ENCODE results near the gene CCT3.
A peak's percentile ranks its signal among the peaks of the same experiment; 100 is the strongest.
"Not testable (repeated sequence)": the region's sequence is repeated elsewhere in the genome, so short reads cannot be mapped to it uniquely, and the experiment has no call there.

CCT3 gene

DNA sequence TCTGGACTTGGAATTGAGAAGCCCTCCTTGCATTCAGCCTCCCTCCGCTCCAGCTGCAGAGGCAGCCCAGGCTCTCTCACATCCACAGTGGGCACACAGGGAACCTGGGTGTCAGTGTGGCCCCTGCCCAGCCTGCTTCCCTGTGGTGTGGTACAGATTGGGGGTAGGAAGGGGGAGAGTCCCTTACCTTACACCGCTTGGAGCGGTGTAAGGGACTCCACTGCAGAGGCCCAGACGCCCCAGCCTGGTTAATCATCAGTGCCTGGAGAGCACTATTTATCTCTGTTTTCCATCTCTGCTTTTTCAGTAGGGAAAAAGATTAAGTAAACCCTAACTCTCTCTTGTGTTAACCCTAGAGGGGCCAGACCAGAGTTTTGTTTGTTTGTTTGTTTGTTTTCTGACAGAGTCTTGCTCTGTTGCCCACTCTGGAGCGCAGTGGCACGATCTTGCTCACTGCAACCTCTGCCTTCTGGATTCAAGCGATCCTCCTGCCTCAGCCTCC is 30.1 kb upstream of the CCT3 start:
- no peak for DNase-seq

DNA sequence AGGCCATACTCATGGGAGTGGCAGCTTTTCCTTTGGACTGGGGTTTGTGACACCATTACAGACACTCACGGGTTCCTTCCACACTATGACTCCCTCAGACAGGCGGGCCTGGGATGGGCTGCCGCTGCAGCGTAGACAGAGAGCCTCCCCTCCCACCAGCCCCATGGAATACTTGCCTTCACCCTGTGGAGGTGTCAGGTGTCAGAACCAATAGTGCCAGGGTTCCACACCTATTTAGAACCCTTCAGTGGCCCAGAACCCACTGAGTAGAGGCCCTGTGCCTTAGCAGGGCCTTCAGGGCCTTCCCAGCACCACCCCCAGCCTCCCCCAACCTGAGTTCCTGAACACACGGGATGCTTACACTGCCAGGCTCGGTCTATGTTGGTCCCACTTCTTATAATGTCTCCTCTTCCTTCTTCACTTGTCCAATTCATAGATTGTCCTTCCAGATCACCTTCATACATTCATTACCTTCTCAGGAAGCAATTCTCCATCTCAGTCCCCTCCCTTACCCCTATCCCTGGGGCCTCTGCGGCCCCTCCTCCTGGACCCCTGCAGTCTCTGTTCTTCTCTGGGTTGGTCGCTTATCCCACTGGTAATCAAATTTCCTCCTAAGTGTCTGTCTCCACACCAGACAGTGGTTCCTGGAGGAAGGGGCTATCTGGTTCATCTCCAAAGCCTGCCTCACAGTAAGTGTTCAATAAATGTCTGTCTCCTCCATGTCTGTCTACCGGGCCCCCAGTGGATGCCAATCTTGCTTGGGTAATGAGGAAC is 29.5 kb upstream of the CCT3 start:
- DNase-seq = no peak

DNA sequence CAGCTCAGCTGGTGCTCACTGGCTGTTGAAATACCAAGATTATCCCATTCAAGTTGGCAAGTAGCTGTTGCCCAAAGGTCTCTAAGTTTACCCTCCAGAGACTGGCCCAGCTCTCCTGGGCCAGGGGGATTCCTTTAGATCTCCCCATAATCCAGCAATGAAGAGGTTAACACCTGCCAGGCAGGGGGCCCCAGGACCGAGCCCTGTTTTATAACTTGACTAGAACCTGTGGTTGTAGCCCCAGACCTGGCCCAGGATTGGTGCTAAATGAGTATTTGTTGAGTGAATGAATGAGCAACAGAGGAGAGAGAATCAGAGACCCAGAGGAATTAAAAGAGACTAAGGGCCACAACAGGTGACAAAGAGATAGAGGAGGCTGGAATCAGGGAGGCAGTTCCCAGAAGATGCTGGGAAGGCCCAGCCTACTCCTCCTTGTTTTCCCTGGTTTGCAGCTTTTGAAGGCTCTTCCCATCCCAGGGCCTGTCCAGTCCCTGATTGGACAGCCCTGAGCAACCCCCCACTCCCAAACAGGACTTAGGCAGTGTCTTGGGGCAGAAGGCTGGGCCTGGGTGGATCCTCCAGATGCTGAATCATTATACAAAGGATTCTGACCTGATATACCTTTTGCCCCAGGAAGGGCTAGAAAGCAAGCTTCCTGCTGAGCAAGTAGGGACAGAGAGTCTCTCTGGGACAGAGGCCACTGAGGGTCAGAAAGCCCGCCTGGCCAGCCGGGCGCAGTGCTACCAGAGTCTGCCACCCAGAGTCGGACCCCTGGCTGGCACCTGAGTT is 28.5 kb upstream of the CCT3 start:
- DNase-seq = no peak

DNA sequence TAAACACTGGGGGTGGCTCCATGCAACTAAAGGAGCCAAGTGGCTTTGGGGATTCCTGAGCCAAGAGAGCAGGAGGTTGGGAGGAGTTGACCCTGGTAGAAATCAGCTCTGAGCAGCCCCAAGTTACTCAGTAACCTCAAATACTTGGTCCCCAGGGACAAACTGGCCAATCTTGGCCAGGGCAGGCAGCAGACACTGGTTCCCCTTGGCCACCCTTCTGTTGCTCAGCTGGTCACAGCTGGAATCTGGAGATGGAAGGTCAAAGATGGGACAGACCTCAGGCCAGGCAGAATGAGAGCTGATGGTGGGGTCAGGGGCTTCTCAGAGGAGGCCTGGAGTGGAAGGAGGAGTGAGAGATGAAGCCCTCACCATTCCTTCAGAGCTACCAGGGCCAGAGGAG is 27.7 kb upstream of the CCT3 start:
- DNase-seq = no peak

DNA sequence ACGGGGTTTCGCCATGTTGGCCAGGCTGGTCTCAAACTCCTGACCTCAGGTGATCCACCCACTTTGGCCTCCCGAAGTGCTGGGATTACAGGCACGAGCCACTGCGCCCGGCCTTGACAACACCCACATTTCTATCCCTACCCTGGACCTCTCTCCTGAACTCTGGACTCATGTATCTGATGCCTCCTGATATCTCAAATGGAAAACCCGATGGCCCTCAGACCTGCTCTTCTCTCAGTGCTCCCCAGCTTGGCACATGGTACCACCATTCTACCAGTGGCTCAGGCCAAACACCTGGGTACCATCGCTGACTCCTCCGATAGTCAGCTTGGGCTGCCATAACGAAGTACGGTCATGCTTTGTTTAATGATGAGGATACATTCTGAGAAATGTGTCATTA is 22.4 kb upstream of the CCT3 start:
- DNase-seq = no peak

DNA sequence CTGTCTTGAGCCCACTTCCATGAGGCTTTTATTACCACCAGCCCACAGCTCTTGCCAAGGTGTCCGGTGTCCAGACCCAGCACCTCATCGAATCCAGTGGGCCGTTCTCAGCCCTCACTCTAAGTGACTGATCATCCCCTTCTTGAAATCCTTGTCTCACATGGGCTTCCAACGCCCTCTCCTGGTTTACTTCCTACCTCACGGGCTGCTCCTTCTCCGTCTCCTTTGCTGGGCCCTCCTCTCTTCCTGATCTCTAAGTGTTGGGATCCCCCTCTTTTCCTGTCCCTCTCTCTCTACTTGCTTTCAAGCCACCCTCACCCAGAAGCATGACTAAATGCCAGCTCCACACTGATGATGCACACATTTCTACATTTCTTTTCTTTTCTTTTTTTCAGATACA is 21.9 kb upstream of the CCT3 start:
- DNase-seq = no peak

DNA sequence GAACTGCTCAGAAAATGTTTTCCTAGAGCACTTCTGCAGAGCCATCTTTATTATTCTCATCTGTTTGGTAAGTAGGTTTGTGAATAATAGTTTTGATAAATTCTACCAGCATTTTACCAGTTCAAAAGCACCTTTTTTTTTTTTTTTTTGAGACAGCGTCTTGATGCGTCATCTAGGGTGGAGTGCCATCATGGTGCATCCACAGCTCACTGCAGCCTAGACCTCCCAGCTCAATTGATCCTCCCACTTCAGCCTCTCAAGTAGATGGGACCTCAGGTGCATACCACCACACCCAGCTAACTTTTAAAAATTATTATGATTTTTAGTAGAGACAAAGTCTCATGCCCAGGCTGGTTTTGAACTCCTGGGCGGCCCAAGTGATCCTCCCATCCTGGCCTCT is 21.2 kb upstream of the CCT3 start:
- no peak for DNase-seq

DNA sequence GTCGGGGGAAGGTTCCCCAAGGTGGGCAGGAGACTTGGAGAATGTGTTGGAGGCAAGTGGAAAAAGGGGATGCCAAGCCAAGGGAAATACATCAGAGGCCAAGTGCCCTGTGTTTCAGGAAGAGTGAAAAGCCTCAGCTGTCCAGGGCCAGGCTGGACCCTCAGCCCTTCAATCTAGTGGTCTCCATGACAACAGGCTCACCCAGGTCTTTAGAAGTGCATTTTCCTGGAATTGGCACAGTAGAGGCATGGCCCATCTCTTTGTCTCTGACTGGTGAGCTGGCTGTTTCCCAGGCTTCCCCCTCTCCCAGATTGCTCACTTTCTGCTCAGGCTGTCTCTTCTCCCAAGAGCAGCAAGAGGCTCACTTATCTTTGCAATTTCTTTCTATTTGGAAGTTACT is 20.5 kb upstream of the CCT3 start:
- no peak for DNase-seq

DNA sequence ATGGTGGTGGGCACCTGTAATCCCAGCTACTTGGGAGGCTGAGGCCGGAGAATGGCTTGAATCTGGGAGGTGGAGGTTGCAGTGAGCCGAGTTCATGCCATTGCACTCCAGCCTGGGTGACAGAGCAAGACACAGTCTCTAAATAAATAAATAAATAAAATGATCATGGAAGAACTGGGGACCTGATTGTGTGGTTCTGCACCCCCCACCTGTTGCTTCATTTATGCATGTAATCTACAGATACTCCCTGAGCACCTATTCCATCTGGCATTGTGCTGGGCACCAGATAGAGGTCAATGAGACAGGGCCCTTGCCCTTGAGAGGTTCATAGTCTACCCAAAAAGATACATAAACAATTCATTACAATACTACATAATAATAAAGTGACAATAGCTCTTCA is 19.9 kb upstream of the CCT3 start:
- no peak for DNase-seq

DNA sequence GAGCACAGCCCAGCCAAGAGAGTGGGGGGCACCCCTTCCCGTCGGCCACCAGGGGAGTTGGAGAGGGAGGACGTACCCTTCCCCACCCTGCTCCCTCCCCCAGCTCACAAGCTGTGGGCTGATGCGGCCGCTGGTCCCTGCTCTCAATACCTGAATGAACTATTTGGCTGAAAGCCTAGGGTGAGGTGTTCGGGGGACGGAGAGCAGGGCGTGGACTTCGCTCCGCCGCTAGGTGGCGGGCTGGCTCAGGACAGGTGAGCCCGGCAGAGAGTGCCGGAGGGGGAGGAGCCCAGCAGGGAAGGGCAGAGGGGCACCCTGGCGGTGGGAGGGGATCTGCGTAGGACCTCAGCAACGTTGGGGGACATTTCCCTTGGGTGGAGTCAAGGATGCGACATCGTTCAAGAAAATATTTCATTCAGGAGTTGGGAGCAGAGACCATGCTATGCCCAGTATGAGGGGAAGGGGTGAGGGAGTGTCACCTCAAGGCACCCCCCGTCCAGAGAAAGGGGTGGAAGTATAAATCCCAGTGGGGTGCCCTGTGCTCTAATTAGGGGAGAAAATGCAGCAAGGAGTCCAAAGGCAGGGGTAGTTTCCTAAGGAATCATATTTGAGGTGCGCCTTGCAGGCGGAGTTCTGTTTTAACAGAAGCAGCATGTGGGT is 18.9 kb upstream of the CCT3 start:
- DNase-seq = peak; percentile 61

DNA sequence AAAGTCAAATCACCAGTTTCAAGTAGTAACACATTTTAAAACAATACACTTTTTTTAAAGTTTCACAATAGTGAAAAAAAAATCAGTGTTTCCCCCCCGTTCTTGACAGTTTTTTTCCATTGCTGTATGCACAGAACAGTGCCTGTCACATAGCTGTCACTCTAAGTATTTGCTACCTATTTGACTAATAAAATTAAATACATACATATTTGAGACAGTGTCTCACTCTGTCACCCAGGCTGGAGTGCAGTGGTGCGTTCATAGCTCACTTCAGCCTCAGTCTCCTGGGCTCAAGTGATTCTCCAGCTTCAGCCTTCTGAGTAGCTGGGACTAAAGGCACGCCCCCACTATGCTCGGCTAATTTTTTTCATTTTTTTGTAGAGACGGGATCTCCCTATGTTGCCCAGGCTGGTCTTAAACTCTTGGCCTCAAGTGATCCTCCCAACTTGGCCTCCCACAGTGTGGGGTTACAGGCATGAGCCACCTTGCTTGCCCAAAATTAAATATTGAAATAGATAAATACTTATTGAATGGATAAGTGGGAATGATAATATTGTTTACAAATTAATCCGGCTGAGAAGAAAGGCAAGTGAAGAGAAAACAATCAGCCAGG is 18.3 kb upstream of the CCT3 start:
- no peak for DNase-seq

DNA sequence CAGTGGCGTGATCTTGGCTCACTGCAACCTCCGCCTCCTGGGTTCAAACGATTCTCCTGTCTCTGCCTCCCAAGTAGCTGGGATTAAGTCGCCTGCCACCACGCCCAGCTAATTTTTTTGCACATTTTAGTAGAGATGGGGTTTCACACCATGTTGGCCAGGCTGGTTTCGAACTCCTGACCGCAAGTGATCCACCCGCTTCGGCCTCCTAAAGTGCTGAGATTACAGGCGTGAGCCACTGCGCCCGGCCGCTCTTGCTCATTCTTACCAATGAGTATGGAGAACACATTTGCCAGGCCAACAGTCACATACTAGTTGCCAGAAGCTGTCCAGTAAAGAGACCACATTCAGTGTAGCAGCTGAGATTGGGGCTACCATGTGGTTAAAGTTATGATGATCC is 14.4 kb upstream of the CCT3 start:
- not testable (repeated sequence) for DNase-seq

DNA sequence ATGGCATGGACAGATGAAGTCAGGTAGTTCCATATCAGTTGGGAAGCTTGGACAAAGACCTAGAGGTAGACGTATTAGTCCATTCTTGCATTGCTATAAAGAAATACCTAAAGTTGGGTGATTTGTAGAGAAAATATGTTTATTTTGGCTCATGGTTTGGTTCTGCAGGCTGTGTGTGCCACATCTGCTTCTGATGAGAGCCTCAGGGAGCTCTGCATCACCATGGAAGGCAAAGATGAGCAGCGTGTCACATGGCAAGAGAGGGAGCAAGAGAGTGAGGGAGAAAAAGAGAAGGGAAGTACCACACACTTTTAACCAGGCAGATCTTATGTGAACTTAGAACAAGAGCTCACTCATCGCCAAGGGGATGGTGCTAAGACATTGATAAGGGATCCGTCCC is 9.2 kb upstream of the CCT3 start:
- no peak for DNase-seq

DNA sequence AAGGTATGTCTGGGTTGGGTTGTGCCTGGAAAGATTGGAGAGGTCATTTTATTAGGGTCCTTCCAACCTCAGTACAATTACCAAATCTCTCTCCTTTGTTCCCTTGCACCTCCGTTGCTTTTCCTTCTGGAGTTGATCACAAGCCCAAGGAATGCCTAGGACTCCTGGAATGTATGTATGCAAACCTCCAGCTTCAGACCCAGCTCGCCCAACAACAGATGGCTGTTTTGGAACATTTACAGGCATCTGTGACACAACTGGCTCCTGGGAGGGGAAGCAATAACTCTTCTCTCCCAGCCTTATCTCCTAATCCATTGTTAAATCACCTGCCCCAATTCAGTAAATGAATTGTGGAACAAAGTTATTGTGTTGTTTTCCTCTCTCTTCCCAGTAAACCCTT is 8.5 kb upstream of the CCT3 start:
- no peak for DNase-seq

DNA sequence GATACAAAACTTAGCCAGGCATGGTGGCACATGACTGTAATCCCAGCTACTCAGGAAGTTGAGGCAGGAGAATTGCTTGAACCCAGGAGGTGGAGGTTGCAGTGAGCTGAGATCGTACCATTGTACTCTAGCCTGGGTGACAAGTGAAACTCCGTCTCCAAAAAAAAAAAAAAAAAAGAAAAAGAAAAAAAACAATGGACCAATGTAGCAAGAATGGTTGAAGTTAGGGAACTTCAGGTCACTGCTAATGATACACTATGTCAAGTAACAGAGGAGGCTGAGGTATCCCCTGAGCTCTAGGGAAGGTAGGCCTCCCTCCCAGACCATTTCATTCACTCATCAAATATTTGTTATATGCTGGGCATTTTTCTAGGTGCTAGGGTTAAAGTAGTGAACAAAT is 7.9 kb upstream of the CCT3 start:
- not testable (repeated sequence) for DNase-seq

DNA sequence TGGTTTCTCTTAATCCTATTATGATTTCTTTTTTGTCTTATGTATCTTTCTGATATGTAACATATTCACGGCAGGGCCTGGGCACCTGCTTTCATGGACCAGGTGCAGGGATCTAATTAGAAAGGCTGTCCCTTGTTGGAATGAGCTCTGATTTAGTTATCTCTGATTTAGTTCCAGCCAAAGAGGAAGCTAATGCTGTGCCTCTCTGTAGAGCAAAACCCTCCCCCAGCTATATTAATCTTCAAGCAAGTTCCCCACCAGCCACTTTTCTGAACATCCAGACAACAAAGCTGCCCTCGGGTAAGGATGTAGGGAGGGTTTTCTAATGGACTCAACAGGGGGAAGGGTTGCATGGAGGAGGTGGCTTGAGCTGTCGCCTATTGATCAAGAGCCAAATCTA is 6.3 kb upstream of the CCT3 start:
- no peak for DNase-seq

DNA sequence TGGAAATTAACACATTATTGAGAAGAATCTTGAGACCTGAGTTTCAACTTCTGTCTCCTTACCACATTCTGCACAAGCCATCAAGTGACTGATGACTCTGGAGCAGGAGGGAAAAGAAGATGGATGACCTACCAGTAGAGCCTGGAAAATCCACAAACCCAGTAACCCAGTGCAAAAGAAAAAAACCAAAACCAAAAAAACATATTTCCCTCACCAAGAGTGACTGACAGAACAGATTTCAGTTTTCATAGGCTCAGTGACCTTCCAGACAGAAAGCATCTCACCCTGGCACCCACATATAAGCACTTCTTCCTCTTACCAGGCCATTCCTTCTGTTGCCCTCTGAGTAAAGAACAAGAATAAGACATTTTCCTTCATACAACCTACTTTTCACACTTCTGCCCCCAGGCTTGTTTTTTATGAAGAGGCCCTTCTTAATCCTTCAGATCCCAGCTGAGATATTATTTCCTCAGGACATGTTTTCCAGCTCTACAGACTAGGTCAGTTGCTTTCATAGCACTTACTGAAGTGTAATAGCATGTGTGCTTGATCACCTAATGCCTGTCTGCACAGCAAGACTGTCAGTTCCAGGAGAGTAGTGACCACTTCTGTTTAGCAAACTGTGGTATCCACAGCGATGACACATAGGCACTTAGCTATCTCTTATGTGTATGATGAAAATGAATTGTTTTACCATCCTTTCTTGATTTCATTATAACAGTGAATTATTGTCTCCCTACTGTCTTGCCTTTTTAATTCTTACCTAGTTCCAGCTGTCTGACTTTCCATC is 4.3 kb upstream of the CCT3 start:
- no peak for DNase-seq

DNA sequence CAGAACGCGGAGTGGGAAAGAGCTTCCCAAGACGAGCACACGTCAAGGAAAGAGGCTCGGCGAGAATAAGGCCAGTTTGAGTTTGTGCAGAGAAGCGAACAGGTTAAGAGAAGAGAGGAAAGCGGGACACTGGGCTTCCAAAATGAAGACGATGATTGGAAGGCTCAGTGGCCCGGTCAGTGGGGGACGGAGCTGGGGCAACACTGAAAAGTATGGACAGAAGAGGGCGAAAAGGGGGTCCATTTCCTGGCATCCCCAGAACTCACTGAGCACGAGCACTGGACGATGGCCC is 258 bp downstream of the CCT3 start:
- no peak for DNase-seq

DNA sequence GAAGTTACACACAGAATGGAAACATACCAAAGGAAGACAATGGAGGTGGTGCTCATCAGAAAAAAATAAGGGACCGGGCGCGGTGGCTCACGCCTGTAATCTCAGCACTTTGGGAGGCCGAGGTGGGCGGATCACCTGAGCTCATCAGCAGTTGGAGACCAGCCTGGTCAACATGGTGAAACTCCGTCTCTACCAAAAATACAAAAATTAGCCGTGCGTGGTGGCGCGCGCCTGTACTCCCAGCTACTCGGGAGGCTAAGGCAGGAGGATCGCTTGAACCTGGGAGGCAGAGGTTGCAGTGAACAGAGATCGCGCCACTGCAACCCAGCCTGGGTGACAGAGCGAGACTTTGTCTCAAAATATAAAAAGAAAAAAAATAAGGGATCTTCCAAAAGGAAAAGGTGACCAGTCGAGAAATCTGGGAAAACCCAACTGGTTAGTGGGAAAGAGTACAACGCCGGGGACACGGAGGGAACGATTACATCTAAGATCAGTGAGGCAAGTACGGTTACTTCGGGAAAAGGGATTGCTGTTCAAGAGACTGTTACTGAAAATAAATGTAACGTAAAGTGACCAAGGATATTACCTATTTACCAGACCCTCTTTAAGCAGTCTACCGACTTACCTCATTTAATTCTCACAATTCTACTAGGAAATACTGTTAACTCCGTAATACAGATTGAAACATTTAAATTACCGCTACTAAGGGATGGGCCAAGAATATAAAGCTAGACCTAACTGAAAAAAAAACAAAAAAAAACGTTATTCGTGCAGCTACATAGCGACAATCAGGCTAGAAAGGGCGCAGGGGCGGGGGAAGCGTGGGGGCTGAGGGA is 822 bp downstream of the CCT3 start:
- no peak for DNase-seq

DNA sequence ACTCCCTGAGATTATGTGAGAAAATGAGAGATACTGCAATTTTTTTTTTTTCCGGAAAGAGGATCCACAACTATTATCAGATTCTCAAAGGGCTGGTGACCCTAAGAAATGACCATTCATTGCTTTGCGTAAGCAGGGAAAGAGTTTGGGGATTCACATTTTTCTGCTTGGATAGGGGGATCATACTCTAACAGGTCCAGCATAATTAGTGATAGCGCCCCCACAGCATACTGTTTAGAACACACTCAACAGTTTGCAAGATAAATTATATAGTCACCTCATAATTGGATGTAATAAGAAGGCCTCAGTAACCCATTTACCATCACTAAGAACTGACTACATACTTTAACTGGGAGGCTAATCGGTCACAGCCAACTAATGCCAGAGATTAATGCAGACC is 1.9 kb downstream of the CCT3 start:
- DNase-seq = peak; percentile 79

DNA sequence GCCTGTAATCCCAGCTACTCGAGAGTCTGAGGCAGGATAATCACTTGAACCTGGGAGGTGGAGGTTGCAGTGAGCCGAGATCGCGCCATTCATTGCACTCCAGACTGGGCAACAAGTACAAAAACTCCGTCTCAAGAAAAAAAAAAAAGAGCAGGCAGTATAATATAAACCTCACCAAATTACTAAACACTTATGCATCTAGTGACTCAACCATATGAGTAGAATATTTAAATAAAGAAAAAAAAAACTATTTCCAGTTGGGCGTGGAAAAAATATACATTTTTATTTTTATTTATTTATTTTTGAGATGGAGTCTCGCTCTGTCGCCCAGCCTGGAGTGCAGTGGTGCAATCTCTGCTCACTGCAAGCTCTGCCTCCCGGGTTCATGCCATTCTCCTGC is 14.9 kb downstream of the CCT3 start:
- not testable (repeated sequence) for DNase-seq

DNA sequence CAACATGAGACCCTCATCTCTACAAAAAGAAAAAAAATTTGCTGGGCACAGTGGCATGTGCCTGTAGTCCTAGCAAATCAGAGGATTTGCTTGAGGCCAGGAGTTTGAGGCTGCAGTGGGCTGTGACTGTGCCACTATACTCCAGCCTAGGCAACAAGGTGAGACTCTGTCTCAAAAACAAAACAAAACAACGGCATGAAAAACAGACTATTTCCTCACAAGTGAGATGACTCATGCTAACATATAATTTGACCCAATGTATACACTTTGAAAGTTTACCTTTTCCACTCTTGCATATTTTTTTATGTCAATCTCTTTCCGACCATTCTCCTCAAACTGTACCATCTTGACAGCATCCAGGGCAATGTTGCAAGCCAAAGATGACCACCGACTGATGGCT is 17.5 kb downstream of the CCT3 start:
- DNase-seq = no peak
